ENCODE data around the gene FAM90A1.
"Not testable (repeated sequence)": the region's sequence is repeated elsewhere in the genome, so short reads cannot be mapped to it uniquely, and the experiment has no call there.

FAM90A1 gene

GRCh38 chr12:8235316-8236157 is 8.1 kb upstream of the FAM90A1 start:
- not testable (repeated sequence) for DNase-seq (ENCODE audit: low spot score)
- in situ Hi-C loops (cut with MboI; ENCODE audit: low pct_unique_long_range_greater_than_20kb, low sequenced_read_pairs, unreplicated experiment), result loop anchor here (10.0 kb wide), 1 partner anchor 131 kb away; no protein-coding TSS in a partner anchor

- in situ Hi-C loops (cut with MboI; ENCODE audit: low pct_unique_long_range_greater_than_20kb, low sequenced_read_pairs, unreplicated experiment), result loop anchor here (10.0 kb wide), 1 partner anchor 130 kb away; no protein-coding TSS in a partner anchor
- not testable (repeated sequence) for DNase-seq (ENCODE audit: low spot score)
Measured at GRCh38 chr12:8234746-8235145, 7.3 kb upstream of the FAM90A1 start.

GRCh38 chr12:8233935-8234495 is 6.6 kb upstream of the FAM90A1 start:
- in situ Hi-C loops (cut with MboI; ENCODE audit: low pct_unique_long_range_greater_than_20kb, low sequenced_read_pairs, unreplicated experiment), result loop anchor here (10.0 kb wide), 1 partner anchor 129 kb away; no protein-coding TSS in a partner anchor
- not testable (repeated sequence) for DNase-seq (ENCODE audit: low spot score)

- in situ Hi-C loops (cut with MboI; ENCODE audit: low pct_unique_long_range_greater_than_20kb, low sequenced_read_pairs, unreplicated experiment), result loop anchor here (10.0 kb wide), 1 partner anchor 129 kb away; no protein-coding TSS in a partner anchor
- not testable (repeated sequence) for DNase-seq (ENCODE audit: low spot score)
Measured at GRCh38 chr12:8233300-8233855, 6.0 kb upstream of the FAM90A1 start.

- TF ChIP-seq CTCF (IDR thresholded peaks at IDR 0.05; ENCODE audit: extremely low read depth, insufficient read depth, missing control alignments), result peak; percentile 72
- DNase-seq (ENCODE audit: low spot score), result not testable (repeated sequence)
- in situ Hi-C loops (cut with MboI; ENCODE audit: low pct_unique_long_range_greater_than_20kb, low sequenced_read_pairs, unreplicated experiment), result loop anchor here (10.0 kb wide), 1 partner anchor 127 kb away; no protein-coding TSS in a partner anchor
Measured at GRCh38 chr12:8231666-8232608, 4.5 kb upstream of the FAM90A1 start.

- in situ Hi-C loops (cut with MboI; ENCODE audit: low pct_unique_long_range_greater_than_20kb, low sequenced_read_pairs, unreplicated experiment), result loop anchor here (10.0 kb wide), 1 partner anchor 126 kb away; no protein-coding TSS in a partner anchor
- DNase-seq (ENCODE audit: low spot score), result not testable (repeated sequence)
Measured at GRCh38 chr12:8231049-8231448, 3.6 kb upstream of the FAM90A1 start.

GRCh38 chr12:8229486-8229885 is 2.1 kb upstream of the FAM90A1 start:
- DNase-seq (ENCODE audit: low spot score); in situ Hi-C loops (cut with MboI; ENCODE audit: low pct_unique_long_range_greater_than_20kb, low sequenced_read_pairs, unreplicated experiment): not testable (repeated sequence)

- DNase-seq (ENCODE audit: low spot score); in situ Hi-C loops (cut with MboI; ENCODE audit: low pct_unique_long_range_greater_than_20kb, low sequenced_read_pairs, unreplicated experiment): not testable (repeated sequence)
Measured at GRCh38 chr12:8228607-8229006, 1.2 kb upstream of the FAM90A1 start.

GRCh38 chr12:8227732-8228077 is 287 bp upstream of the FAM90A1 start:
- DNase-seq (ENCODE audit: low spot score); in situ Hi-C loops (cut with MboI; ENCODE audit: low pct_unique_long_range_greater_than_20kb, low sequenced_read_pairs, unreplicated experiment): not testable (repeated sequence)

- in situ Hi-C loops (cut with MboI; ENCODE audit: low pct_unique_long_range_greater_than_20kb, low sequenced_read_pairs, unreplicated experiment), result no loop called here
- TF ChIP-seq CTCF (IDR thresholded peaks at IDR 0.05; ENCODE audit: extremely low read depth, insufficient read depth, missing control alignments), result no peak
- DNase-seq (ENCODE audit: low spot score), result no peak
Measured at GRCh38 chr12:8226355-8226754, 1.1 kb downstream of the FAM90A1 start.

- DNase-seq (ENCODE audit: low spot score); in situ Hi-C loops (cut with MboI; ENCODE audit: low pct_unique_long_range_greater_than_20kb, low sequenced_read_pairs, unreplicated experiment): not testable (repeated sequence)
Measured at GRCh38 chr12:8224782-8225181, 2.6 kb downstream of the FAM90A1 start.

GRCh38 chr12:8223646-8224045 is 3.8 kb downstream of the FAM90A1 start:
- DNase-seq (ENCODE audit: low spot score); in situ Hi-C loops (cut with MboI; ENCODE audit: low pct_unique_long_range_greater_than_20kb, low sequenced_read_pairs, unreplicated experiment): not testable (repeated sequence)

- DNase-seq (ENCODE audit: low spot score); in situ Hi-C loops (cut with MboI; ENCODE audit: low pct_unique_long_range_greater_than_20kb, low sequenced_read_pairs, unreplicated experiment): not testable (repeated sequence)
Measured at GRCh38 chr12:8222303-8222702, 5.1 kb downstream of the FAM90A1 start.

GRCh38 chr12:8221844-8222243 is 5.6 kb downstream of the FAM90A1 start:
- in situ Hi-C loops (cut with MboI; ENCODE audit: low pct_unique_long_range_greater_than_20kb, low sequenced_read_pairs, unreplicated experiment); DNase-seq (ENCODE audit: low spot score): not testable (repeated sequence)
